SKM-1 treated with dmso at 0.1 percent for 144 hours (cell line): Measurements from ENCODE around the gene CNTF.
A peak's percentile ranks its signal among the peaks of the same experiment; 100 is the strongest.

ENCODE experiments used
- DNase-seq: peaks from one replicate; lab custom pipeline; 2025; ENCODE audit not compliant: unreplicated experiment; lab: John Stamatoyannopoulos, UW

Gene CNTF

DNA sequence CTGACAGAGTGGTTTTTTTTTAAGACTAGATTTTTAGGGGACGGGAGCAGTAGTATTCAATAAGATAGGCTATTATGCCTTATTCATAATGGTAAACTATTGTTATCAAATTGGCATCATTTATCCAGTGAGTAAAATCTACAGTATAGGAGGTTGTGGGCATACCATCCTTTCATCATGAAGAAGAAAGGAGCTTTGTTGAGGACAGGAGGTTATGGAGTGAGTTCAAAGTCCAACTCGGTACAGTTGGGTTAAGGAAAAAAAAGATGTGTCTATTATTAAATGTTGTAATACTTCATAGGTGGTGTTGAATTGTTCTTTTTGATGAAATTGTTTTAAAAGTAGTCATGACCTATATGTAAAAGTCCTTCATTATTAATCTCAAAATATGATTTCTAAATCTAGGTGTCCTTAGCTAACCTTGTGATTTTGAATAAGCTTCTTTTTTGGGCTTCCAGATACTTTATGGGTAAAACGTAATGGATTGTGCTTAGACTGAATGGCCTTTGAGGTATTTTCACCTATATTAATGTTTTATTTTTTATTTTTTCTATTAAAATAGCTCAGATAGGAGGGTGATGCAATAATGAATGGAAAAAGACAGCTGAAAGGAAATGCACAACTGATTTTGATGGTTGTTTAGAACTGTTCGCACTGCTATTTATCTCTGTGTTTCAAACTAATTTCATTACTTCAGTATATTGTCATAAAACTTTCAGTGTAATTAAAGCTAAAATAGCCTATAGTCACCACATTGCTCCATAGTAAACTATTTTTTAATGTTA lies 15.3 kb upstream of the CNTF start:
- no peak for DNase-seq

DNA sequence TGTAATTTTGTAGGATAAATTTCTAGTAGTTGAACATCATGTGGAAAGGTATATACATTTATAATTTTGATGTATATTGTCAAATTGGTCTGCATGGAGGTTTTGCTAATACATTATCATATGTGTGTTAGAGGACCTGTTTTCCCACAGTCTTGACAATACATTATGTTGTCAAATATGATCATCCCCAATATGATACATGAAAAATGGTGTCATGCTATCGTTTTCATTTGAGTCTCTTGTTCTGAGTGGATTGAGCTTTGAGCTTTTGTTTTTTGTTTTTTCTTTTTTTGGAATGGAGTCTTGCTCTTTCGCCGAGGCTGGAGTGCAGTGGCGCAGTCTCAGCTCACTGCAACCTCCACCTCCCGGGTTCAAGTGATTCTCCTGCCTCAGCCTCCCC lies 14.1 kb upstream of the CNTF start:
- DNase-seq: no peak

DNA sequence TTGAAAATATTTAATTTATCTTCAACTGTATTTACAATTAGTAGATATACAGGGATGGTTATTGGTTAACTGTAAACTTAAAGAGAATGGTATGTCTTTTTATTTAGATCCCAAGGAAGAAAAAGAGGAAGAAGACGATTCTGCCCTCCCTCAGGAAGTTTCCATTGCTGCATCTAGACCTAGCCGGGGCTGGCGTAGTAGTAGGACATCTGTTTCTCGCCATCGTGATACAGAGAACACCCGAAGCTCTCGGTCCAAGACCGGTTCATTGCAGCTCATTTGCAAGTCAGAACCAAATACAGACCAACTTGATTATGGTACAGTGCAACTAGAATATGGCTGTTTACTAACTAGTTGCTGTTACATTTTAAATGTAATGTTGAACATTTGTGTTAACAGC lies 12.7 kb upstream of the CNTF start:
- DNase-seq: no peak

DNA sequence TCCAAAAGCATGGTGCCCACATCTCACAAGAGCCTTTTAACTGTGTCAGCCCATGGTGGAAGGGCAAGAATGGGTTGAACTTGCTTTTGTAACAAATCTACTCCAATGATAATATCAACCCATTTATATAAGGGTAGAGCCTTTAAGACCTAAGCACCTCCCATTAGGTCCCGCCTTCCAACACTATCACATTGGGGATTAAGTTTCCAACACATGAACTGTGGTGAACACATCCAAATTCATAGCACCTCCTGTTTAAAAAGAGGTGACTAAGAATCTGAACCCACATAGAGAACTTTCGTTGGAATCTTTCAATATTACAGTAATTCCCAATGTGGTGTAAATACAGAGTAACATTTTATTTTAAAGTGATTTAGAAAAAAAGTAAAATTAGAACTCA lies 9.2 kb upstream of the CNTF start:
- DNase-seq: no peak

DNA sequence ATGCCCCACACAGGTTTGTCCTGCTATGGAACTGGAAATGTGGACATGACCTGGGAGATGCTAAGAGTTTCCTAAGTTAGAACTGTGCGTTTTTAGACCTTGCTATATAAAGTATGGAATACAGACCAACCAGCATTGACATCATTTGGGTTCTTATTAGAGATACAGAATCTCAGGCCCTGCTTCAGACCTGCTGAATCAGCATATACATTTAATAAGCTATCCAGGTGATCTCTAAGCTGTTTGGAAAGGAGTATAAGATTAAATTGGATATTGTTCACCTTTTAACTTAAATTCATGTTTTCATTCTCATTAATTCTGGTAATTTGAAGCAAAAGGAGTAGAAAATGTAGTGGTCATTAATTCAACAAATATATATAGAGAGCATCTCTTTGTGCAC lies 6.9 kb upstream of the CNTF start:
- no peak for DNase-seq

DNA sequence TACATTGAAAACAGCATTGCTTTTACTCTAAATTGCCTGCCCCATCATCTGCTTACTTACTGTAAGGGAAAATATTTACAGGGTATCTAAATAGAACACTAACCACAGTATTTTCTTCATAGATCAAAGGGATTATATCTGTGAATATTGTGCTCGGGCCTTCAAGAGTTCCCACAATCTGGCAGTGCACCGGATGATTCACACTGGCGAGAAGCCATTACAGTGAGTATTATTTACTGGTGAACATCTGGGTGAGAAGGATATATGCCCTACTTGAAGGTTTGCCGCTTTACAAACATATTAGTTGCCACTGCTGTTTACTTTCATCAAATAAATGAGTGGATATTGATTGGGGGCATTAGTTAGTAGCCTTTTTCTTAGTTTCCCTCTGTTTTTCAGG lies 5.9 kb upstream of the CNTF start:
- no peak for DNase-seq

DNA sequence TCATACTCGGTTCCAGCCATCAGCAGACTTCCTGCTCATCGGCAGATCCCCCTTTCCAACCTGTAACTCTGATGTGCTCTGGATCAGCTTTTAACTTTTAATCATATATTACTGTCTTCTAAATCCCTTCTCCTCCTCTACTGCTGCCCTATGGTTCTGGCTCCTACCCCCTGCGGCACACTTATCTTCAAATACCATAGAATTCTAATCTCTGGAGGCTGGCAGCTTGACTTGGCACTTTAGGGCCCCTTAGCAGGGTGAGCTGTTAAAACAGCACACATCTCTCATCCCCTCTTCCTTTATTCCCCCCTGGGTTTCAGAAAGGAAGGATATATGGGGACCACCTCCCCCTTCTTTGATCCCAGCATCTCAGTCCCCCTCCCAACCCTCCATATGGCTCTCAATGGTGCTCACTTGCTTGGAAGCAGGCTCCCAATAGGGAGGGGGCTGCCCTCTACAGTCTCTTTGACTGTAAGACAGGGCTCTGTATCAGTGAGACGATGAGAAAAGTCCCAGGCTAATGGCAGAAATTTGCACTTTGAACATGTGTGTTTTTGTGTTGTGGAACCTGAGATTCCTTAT lies 4.4 kb upstream of the CNTF start:
- no peak for DNase-seq

DNA sequence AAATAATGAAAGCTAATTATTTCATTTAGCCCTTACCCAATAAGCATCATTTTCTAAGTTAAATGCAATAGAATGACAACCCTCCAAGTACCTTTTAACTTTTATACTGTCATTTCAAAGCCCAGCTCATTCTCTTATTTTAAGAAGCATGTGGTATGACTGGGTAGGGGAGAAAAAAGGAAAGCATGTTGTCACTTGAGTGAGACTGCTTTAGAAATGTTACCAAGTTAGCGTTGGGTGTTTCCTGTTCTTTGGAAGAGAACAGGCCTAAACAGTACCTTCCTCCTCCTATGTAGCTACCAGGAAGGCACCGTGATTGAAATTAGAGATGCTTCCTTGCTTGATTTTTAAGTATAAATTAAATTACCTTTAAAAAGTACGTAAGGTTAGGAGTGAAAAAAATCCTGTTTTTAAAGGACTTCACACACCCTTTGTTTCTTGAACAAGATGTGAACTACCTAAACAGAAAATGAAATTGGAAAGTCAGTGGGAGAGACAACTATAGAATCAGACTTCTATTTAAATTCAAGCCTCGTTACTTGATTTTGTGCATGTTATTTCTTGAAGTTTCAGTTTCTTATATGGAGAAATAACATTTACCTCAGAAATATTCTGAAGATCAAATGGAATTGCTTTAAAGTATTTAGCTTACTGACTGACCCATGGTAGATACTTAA lies 741 bp upstream of the CNTF start:
- DNase-seq: no peak

DNA sequence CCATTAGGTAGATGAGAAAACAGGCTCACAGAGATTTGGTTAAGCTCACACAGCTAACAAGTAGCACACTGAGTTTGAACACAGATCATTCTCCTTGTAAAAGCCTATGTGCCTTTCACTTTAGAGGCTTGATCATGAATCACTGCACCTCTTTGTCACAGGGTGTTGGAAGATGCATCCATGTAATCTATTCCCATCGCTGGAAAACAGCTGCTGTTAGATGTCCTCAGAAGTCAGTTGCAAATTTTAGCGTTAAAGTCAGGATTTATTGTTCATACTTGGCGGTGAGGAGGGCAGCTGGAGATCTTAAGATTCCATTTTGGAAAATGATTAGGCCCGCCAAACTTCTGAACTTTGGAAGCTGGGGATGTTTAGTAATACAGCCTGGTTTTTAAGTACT lies 2.6 kb downstream of the CNTF start:
- DNase-seq: no peak

DNA sequence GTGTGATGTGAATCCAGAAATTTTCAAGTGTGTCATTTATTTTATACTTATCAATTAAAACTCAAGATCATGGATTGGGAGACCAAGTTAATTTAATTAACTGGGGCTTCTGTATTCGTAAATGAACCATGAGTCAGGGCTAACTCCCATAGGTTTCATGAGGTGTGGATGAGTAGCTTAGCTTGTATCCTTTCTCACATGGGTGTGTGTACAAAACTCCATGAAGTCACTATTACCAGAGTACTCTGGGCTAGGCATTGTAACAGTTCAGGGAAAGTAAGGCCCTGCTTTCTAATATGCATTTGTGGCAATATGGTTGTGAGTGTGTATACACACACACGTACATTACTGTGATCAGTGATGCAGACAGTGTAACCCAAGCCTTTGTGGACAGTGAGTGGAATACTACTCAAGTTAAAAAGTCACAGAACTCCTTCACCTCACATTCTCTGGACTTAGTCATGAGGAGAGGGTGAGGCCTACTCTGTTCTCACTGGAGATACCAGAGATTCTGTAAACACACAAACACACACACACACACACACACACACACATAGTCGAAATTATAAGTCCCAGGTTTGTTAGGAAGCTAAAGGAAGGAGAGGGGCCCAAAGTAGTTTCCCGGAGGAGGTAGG lies 3.5 kb downstream of the CNTF start:
- no peak for DNase-seq

DNA sequence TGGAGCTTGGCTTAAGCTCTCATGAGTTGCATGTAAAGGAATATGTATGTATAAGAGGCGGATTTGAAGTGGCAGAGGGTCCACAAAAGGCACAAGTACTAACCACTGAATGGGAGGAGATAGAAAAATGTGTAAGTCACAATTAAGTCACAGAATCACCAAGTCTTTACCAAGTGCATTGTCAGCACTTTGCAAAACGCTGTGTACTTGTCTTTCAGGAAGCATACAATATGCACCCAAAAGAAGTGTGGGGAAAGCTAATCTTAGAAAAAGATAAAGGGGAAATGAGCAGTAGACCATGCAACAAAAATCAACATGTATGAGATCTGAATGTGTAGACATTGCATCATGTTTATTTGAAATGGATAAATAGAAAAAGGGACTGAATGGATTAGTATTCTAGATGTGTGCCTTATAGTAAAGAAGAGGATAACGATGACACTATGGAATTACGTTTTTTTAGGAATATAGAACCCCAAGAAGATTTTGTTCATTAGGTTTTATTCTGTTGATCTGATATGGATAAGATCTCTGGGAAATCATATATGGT lies 4.5 kb downstream of the CNTF start:
- no peak for DNase-seq

DNA sequence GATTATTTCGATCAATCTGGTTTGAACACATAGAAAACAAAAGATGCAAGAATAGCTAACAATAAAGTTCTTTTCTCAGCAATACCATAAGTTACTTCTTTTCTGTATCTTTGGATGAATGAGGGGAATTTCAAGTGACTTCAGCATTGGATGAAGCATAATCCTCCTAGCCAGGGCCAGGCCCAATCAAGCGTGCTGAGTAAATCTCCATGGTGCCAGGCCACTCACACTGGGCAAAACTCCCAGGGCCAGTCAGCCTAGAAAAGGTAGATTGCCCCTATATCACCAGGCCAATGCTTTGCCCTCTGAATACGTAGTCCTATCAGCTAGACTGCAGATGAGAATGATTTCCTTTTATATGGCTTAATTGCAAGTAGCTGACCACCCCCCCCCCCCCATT lies 6.0 kb downstream of the CNTF start:
- DNase-seq: no peak

DNA sequence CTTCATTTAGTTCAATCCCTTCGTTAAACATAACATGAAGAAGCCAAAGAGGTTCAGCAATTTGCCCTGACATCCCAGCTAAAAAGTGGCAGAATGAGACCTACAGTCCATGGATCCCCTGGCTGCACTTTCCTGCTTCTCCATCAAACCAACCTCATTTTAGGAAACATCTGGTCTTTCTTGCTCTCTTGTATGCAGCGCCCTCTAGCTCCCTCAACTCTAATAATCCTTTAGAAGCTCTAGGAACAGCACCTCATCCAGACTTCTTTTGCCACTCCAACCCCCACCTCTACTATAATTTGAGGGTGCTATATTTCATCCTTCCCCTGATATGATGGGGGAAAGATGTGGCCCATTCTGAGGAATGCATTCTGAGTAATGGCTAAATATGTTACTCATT lies 7.4 kb downstream of the CNTF start:
- DNase-seq: peak; percentile 54

DNA sequence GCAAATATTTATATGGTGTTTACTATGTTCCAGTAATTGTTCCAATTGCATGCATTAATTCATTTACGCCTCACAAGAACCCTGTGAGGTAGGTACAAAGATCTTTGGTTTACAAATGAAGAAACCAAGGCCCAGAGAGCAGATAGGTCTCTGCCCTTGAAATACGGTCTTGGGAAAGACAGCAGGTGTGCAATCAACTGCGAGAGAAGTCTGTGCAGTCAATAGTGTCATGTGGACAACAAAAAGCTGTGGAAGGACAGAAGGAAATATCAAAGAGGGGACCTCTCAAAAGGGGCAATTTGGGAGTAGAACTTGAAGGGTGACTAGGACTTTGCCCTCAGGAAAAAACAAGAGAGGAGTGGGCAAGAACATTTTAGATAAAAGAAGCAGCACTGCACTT lies 8.9 kb downstream of the CNTF start:
- DNase-seq: no peak

DNA sequence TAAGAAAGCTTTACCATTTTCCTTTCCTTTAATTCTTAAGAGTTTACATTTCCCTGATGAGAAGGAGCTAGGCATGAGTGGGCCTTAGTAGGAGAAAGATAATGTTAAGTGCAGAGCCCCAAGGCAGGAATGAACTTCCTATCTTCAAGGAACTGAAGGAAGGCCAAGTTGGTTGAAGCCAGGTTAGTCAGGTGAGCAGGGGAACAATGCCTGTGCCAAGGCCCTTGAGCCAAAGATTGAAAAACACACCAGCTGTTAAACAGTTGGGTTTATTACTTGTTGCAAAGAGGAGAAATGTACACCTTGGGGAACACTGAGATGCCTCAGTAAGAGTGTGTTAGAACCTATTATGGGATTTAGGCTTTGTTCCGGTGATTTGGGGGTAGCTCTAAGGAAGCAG lies 10.0 kb downstream of the CNTF start:
- no peak for DNase-seq

DNA sequence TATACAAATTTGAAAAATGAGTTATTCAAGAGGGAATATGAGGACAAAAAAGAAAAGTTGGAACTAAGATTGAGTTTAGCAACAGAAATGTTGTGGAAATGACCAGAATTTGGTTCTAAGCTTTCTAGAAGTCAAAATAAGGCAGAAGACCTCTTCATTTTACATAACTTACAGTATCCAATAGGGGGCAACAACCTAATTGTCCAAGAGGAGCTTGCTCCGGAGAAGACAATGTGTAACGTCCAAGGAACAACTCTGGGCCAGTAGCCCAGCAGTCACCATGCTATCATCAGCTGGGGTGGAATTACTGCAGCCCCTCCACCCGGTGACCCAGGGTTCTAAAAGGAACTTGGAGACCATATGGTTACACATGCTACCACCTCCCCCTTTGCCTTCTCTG lies 14.1 kb downstream of the CNTF start:
- DNase-seq: no peak

DNA sequence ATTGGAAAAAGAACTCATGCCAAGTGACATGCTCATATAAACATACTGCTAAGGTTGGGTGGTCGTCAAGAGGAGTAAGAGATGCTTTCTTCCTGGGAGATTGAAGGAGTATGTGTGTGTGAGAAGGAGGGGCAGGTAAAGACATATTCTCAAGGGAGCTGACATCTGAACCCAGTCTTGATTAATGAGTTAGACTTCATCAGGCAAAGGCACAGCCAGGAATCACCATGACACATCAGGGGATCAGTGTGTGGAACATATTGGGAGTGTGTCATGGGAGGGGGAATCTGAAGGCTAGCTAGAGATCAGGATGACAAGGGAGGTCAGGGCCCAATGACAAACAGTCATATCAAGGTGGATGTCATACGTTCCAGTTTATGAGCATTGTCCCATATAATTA lies 14.9 kb downstream of the CNTF start:
- DNase-seq: no peak

DNA sequence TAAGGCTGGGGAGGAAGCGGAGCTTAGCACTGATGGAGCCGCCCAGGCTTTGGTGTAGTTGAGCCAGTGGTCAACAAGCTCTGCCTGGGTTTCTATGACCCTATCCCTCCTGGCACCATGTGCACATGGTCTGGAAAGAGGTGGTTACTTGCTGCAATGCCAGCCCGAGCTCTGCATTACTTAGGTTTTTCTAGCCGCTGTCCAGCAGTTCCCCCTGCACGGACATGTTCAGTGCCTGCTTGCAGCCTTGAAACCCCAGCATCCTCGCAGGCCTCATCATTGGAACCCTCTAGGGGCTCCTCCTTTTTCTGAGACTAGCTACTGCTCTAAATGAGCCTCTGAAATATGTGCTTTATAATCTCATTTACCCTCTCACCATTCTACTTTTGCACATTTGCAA lies 16.6 kb downstream of the CNTF start:
- DNase-seq: no peak

DNA sequence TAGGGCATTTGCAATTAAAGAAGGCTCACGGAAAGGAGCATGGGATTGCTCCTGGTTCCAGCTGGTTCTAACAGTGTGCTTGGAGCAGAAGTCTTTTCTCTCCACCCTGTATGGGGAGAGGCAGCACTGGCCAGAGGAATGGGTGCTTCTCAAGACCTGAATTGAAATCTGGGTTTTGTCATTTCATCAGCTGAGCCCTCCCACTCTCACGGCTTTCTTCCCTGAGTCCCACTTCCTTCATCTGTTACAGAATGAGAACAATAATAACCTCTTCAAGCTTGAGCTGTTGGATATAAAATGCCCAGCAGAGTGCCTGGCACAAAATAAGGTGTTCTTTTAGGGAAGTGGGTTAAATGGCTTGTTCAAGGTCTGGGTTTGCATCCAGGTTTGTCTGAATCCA lies 17.2 kb downstream of the CNTF start:
- no peak for DNase-seq

DNA sequence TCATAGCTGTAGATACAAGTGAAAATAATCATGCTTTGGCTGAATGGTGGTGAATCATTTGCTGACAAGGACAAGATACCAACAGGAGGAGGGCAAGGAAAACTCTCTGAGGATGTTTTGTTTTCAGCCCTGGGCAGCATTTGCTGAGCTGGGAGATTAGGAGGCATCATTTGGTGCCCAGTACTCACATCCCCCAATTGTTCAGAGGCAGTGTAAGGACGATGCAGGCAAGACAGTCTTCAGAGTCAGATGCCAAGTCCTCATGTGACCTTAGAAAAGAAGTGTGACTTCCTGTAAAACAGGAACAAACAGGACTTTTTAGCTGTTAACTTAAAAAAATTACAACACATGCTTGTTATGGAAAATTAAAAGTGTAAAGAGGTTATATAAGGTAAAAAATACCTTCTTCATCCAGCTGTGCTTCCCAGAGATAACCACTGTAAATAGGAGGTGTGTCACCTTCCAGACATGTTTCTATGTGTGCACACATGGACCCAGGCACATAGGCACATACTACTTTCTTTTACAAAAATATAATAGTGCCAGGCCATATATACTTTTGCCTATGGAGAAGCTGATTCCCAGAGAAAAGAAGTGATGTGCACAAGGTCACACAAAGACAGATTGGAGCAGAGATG lies 18.0 kb downstream of the CNTF start:
- no peak for DNase-seq

DNA sequence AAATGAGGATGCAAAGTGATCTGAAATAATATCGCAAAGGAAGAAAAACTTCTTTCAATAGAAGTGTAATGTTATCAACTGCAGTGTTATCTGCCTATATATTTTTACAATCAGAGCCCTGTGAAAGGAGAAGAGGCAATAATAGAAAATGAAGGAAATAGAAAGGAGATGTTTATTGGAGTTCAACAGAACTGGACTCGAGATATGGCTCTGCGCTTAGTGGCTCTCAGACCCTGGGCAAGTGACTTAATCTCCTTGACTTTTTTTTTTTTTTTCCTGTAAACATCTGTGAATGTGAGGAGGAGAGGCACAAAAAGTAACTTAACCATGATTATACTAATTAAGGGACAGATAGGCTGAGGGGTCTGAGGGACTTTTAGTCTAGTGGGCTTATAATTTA lies 18.9 kb downstream of the CNTF start:
- DNase-seq: no peak
